Left ventricle myocardium inferior (tissue), 1 donor: Measurements from ENCODE around the gene CALN1. TPM values are rescaled to one million over a fixed set of nuclear protein-coding genes. Genes with fewer than 3 reads are reported as not detected.
"Not testable (repeated sequence)": the region's sequence is repeated elsewhere in the genome, so short reads cannot be mapped to it uniquely, and the experiment has no call there.

ENCODE experiments used
- DNase-seq: peaks from one replicate; pipeline ENCODE4 v3.0.0-alpha.2; 2020
- H3K27ac ChIP-seq: fragments of 200-600 bp; replicated peaks from 2 replicates; pipeline ENCODE4 v1.8.0; 2021
- H3K27me3 ChIP-seq: fragments of 200-600 bp; 2 replicates; pipeline ENCODE4 v1.8.0; 2021; ENCODE audit warnings: low read depth
- H3K36me3 ChIP-seq: fragments of 200-600 bp; 2 replicates; pipeline ENCODE4 v1.8.0; 2021
- H3K4me1 ChIP-seq: fragments of 200-600 bp; 2 replicates; pipeline ENCODE4 v1.8.0; 2021
- H3K4me3 ChIP-seq: fragments of 200-600 bp; 2 replicates; pipeline ENCODE4 v1.8.0; 2021; ENCODE audit warnings: mild to moderate bottlenecking, moderate library complexity
- H3K9me3 ChIP-seq: fragments of 200-600 bp; replicated peaks from 2 replicates; pipeline ENCODE4 v1.8.0; 2021
- intact Hi-C: fragments of 100-400 bp; cut with micrococcal nuclease; formaldehyde crosslinking; loops from one replicate; pipeline ENCODE4 v1.11.0; 2022
- total RNA-seq: library from RNA; stranded (reverse); fragmentation: NEBNext Ultra II Directional; extraction: Animal tissue kit (Norgen Biotek cat#: 25700); gene quantifications from one replicate; pipeline ENCODE4 v1.2.1, GENCODE V29; 2021
- TF ChIP-seq, protein P1 (sequence below): fragments of 200-600 bp; IDR thresholded peaks from 2 replicates; pipeline ENCODE4 v1.8.0; 2021; ENCODE audit warnings: antibody characterized with exemption, mild to moderate bottlenecking, borderline replicate concordance
- donor health status: DM: no; HTN: yes; CAD: no; lungs with severe emphysema.

The CALN1 gene
- total RNA-seq, 1 donor from 2014 or later = not detected

DNA sequence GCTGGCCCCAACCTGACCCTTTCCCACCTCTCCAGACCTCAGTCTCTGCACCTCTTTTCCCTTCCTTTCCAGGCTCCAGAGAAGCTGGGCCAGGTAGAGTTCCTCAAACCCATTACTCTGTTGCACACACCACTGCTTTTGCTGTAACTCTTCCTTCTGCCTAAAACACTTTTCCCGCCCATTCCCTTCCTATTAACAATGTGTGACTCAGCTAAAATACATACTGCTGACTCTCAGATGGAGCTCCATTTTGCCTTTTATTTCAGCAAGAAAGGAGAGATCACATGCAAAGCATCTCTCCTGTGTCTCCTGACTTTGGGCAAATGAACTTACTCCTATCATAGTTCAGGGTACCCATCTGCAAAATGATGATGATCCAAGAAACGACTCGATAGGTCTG lies 201.0 kb downstream of the CALN1 start:
- TF ChIP-seq, protein P1, sequence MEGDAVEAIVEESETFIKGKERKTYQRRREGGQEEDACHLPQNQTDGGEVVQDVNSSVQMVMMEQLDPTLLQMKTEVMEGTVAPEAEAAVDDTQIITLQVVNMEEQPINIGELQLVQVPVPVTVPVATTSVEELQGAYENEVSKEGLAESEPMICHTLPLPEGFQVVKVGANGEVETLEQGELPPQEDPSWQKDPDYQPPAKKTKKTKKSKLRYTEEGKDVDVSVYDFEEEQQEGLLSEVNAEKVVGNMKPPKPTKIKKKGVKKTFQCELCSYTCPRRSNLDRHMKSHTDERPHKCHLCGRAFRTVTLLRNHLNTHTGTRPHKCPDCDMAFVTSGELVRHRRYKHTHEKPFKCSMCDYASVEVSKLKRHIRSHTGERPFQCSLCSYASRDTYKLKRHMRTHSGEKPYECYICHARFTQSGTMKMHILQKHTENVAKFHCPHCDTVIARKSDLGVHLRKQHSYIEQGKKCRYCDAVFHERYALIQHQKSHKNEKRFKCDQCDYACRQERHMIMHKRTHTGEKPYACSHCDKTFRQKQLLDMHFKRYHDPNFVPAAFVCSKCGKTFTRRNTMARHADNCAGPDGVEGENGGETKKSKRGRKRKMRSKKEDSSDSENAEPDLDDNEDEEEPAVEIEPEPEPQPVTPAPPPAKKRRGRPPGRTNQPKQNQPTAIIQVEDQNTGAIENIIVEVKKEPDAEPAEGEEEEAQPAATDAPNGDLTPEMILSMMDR = no peak
- Histone ChIP-seq H3K27me3 (peaks cover 46% of the 10 kb centered on the region), H3K4me1 (no peaks in the 10 kb centered on the region), H3K4me3 (no peak overlapping the region), H3K9me3 (no peaks in the 10 kb centered on the region), H3K36me3 (no peaks in the 10 kb centered on the region), H3K27ac (no peak overlapping the region)
- no peak for DNase-seq
- intact Hi-C loops = no loop called here

DNA sequence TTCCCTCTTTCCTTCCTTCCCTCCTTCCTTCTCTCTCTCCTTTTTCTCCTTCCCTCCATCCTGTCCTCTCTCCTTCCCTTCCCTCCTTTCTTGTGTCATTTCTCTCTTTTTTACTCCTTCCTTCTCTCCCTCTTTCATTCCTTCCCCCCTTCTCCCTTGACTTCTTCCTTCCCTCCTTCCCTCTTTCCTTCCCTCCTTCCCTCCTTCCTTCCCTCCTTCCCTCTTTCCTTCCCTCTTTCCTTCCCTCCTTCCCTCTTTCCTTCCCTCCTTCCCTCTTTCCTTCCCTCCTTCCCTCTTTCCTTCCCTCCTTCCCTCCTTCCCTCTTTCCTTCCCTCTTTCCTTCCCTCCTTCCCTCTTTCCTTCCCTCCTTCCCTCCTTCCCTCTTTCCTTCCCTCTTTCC lies 203.1 kb downstream of the CALN1 start:
- H3K9me3 ChIP-seq, intact Hi-C loops, H3K36me3 ChIP-seq, H3K4me1 ChIP-seq, H3K27ac ChIP-seq, DNase-seq, H3K4me3 ChIP-seq: not testable (repeated sequence)
- H3K27me3 ChIP-seq = peaks cover 30% of the 10 kb centered on the region

DNA sequence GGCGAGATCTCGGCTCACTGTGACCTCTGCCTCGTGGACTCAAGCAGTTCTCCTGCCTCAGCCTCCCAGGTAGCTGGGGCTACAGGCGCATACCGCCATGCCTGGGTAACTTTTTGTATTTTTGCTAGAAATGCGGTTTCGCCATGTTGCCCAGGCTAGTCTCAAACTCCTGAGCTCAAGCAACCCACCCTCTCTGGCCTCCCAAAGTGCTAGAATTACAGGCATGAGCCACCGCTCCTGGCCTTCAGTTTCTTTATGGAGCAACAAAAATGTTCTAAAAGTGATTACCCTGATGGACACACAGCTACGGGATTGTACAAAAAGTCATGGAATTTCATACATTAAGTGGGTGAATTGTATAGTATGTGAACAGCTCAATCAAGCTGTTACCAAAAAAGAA lies 216.0 kb downstream of the CALN1 start:
- DNase-seq = no peak

DNA sequence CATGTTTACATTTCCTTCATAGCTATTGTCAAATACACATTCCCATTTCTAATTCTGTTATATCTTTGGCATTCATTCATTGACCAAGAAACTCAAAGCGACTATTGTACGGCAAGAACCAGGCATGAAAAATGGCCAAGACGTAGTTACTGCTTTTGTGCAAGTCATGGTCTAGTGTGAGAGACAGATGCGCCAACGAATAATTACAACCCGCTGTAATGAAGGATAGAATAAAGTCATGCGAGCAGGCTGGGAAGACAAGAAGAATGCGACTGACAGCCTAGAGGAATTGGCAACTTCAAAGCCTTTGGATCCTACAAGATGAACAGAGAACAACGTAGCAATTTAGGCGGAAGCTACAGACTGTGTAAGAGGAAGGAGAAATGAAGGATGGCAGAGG lies 221.2 kb downstream of the CALN1 start:
- no peaks in the 10 kb centered on the region for H3K4me1 ChIP-seq
- no peak overlapping the region for H3K27ac ChIP-seq
- peaks cover 12% of the 10 kb centered on the region for H3K27me3 ChIP-seq
- no peaks in the 10 kb centered on the region for H3K36me3 ChIP-seq
- no peak for DNase-seq
- TF ChIP-seq, protein P1 = no peak
- H3K4me3 ChIP-seq = no peak overlapping the region
- H3K9me3 ChIP-seq = peaks cover 4% of the 10 kb centered on the region
- intact Hi-C loops = no loop called here

More for the DNA sequence above, 216.0 kb downstream of the CALN1 start:
- Histone ChIP-seq H3K9me3 (peaks cover 4% of the 10 kb centered on the region), H3K4me1 (no peaks in the 10 kb centered on the region), H3K27ac (no peak overlapping the region), H3K36me3 (no peaks in the 10 kb centered on the region), H3K27me3 (peaks cover 35% of the 10 kb centered on the region), H3K4me3 (no peak overlapping the region)
- intact Hi-C loops = no loop called here
- TF ChIP-seq, protein P1 = no peak

DNA sequence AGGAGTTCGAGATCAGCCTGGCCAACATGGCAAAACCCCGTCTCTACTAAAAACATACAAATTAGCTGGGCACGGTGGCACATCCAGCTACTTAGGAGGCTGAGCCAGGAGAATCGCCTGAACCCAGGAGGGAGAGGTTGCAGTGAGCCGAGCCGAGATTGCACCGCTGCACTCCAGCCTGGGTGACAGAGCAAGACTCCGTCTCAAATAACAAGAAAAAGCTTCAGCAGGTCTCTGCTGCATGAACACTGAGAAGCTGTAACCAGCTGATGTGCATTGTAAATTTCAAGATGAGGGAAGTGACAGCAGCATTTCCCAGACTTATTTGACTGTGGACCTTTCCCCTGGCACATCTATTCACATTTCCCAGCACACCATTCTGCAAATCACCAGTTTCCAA lies 222.0 kb downstream of the CALN1 start:
- no peaks in the 10 kb centered on the region for H3K4me1 ChIP-seq

DNA sequence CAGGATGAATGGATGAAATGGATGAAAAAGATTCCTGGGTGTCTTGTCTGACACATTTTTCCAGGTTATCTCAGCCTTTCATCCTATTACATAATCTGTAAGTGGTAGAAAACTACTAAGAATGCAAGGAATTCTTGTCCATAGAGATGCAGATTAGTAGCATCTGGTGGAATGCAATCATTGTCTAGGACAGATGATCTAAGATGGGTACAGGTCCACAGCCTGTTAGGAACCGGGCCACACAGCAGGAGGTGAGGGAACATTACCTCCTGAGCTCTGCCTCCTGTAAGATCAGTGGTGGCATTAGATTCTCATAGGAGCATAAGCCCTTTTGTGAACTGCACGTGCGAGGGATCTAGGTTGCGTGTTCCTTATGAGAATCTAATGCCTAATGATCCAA lies 225.0 kb downstream of the CALN1 start:
- Histone ChIP-seq H3K27me3 (peaks cover 17% of the 10 kb centered on the region), H3K36me3 (no peaks in the 10 kb centered on the region), H3K27ac (no peak overlapping the region), H3K9me3 (no peaks in the 10 kb centered on the region), H3K4me1 (no peaks in the 10 kb centered on the region), H3K4me3 (no peak overlapping the region)
- intact Hi-C loops = no loop called here
- TF ChIP-seq, protein P1 = no peak
- DNase-seq = no peak

More for the DNA sequence above, 222.0 kb downstream of the CALN1 start:
- TF ChIP-seq, protein P1 = no peak
- no peaks in the 10 kb centered on the region for H3K36me3 ChIP-seq
- intact Hi-C loops = no loop called here
- no peak overlapping the region for H3K27ac ChIP-seq
- DNase-seq = no peak
- no peak overlapping the region for H3K4me3 ChIP-seq
- peaks cover 12% of the 10 kb centered on the region for H3K27me3 ChIP-seq
- peaks cover 4% of the 10 kb centered on the region for H3K9me3 ChIP-seq
